Thyroid gland (tissue), 4 donors: ENCODE data around the gene CATSPER2. TPM values are rescaled to one million over a fixed set of nuclear protein-coding genes. Genes with fewer than 3 reads are reported as not detected.
"Not testable (repeated sequence)": the region's sequence is repeated elsewhere in the genome, so short reads cannot be mapped to it uniquely, and the experiment has no call there.

Experiments used
- DNase-seq, 2 donors: peaks; one replicate each; pipeline ENCODE4 v3.0.0-alpha.2; 2019
- H3K27ac ChIP-seq, 3 donors: fragments of 200-600 bp; sonication (generic); 1 replicate in 2 of 3; 2 replicates in 1 of 3; pipeline ENCODE4 v1.5.1; 2016 to 2019; ENCODE audit warnings: mild to moderate bottlenecking in 1 of 3, moderate library complexity in 1 of 3
- H3K27me3 ChIP-seq: fragments of 200-600 bp; sonication (generic); one replicate; pipeline ENCODE4 v1.5.1; 2019
- H3K36me3 ChIP-seq, 2 donors: fragments of 200-600 bp; sonication (generic); one replicate each; pipeline ENCODE4 v1.5.1; 2016 to 2019
- H3K4me1 ChIP-seq, 2 donors: fragments of 200-600 bp; sonication (generic); one replicate each; pipeline ENCODE4 v1.5.1; 2017 to 2019
- H3K4me3 ChIP-seq, 3 donors: fragments of 200-600 bp; sonication (generic); replicated peaks in 1 of 3; 1 replicate in 2 of 3; 2 replicates in 1 of 3; pipeline ENCODE4 v1.5.1; 2016; ENCODE audit warnings: mild to moderate bottlenecking in 1 of 3
- H3K9me3 ChIP-seq: fragments of 200-600 bp; sonication (generic); one replicate; pipeline ENCODE4 v1.5.1; 2017
- POLR2A ChIP-seq, 2 donors: fragments of 450-650 bp; IDR thresholded peaks; one replicate each; pipeline ENCODE4 v1.6.1; 2017; ENCODE audit warnings: antibody characterized with exemption in 2 of 2, mild to moderate bottlenecking in 2 of 2, moderate library complexity in 1 of 2
- WGBS, 2 donors: methylation state at CpG; one replicate each; pipeline ENCODE4 v1.1.5; 2017; 5-methylcytosine and 5-hydroxymethylcytosine counted together
- intact Hi-C: fragments of 100-400 bp; cut with DNase I; formaldehyde crosslinking; loops from one replicate; pipeline ENCODE4 v1.15.1; 2023
- total RNA-seq, 4 donors: library from RNA; depleted of rRNA; stranded (reverse); fragments of >200 nt; gene quantifications; one replicate each; pipeline ENCODE4 v1.2.3, GENCODE V29; 2016
- TF ChIP-seq, protein P1 (sequence below), 6 experiments: fragments of 200-600 bp in 3 of 6; fragments of 450-650 bp in 3 of 6; sonication (generic) in 3 of 6; IDR thresholded peaks; one replicate each; pipeline ENCODE4 v1.5.1; 2016 to 2019; ENCODE audit warnings: antibody characterized with exemption in 6 of 6, mild to moderate bottlenecking in 2 of 6, inconsistent platforms in 1 of 6, moderate library complexity in 1 of 6

Gene CATSPER2
- 1 to 10 TPM; 4.0 to 7.6 (median 6.7) TPM for total RNA-seq

DNA sequence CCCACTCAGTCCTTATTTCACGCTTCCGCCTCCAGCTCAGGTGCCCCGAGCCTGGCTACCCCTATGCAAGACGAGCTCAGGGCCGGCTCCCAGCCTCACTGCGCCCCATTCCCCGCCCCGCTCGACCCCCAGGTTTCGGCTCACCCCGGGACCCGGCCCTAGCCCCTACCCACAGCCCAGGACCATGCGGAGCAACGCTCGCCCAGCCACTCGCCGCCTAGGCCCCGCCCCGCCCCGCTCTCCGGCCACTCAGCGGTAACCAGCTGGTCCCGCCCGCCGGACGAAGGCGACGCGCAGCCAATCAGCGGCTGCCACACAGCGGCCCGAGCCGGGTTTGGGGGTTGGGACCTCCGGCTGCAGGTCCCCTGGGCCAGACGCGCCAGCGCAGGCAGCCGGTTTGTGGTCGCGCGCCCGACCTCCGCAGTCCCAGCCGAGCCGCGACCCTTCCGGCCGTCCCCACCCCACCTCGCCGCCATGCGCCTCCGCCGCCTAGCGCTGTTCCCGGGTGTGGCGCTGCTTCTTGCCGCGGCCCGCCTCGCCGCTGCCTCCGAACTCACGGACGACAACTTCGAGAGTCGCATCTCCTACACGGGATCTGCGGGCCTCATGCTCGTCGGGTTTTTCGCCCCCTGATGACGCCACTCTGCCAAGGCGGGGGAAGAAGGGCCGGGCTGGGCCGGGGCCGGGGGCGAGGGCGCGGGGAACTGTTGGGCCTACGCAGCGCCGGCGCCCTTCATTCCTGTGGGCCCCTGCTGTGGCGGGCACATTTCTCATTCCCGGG lies at the start of gene CATSPER2:
CATSPER2 (minus strand) TSS at position 196 of the 781 bp plus-strand sequence. CDS start 783 bp downstream, outside the sequence.
- Histone ChIP-seq H3K27ac (no peak within 1 kb of the TSS), H3K9me3 (no peaks in the 10 kb centered on the region), H3K27me3 (no peaks in the 10 kb centered on the region), H3K36me3 (peaks cover 0 to 4% of the 10 kb centered on the region in 2 donors), H3K4me1 (no peaks in the 10 kb centered on the region), H3K4me3 (no peak within 1 kb of the TSS)
- no peak for DNase-seq
- TF ChIP-seq, protein P1, sequence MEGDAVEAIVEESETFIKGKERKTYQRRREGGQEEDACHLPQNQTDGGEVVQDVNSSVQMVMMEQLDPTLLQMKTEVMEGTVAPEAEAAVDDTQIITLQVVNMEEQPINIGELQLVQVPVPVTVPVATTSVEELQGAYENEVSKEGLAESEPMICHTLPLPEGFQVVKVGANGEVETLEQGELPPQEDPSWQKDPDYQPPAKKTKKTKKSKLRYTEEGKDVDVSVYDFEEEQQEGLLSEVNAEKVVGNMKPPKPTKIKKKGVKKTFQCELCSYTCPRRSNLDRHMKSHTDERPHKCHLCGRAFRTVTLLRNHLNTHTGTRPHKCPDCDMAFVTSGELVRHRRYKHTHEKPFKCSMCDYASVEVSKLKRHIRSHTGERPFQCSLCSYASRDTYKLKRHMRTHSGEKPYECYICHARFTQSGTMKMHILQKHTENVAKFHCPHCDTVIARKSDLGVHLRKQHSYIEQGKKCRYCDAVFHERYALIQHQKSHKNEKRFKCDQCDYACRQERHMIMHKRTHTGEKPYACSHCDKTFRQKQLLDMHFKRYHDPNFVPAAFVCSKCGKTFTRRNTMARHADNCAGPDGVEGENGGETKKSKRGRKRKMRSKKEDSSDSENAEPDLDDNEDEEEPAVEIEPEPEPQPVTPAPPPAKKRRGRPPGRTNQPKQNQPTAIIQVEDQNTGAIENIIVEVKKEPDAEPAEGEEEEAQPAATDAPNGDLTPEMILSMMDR (IDR thresholded peaks at IDR 0.05), result no peak
- no peak for TF ChIP-seq POLR2A (IDR thresholded peaks at IDR 0.05)
- intact Hi-C loops, result no loop called here
- 83 to 91% methylated on average over 63 to 78 of the region's 85 CpGs for WGBS, 2 donors

GRCh38 chr15:43693148-43694022 lies 44.7 kb upstream of the CATSPER2 start, which contains the start of gene CKMT1A:
CKMT1A (plus strand) TSS chr15:43693859; CDS start chr15:43694051, 192 bp downstream.
- intact Hi-C loops, H3K9me3 ChIP-seq, H3K27me3 ChIP-seq, H3K27ac ChIP-seq, H3K4me1 ChIP-seq, DNase-seq, H3K36me3 ChIP-seq, H3K4me3 ChIP-seq: not testable (repeated sequence)
- no CpG with 5 or more reads among the region's 43 CpGs for WGBS, 2 donors

DNA sequence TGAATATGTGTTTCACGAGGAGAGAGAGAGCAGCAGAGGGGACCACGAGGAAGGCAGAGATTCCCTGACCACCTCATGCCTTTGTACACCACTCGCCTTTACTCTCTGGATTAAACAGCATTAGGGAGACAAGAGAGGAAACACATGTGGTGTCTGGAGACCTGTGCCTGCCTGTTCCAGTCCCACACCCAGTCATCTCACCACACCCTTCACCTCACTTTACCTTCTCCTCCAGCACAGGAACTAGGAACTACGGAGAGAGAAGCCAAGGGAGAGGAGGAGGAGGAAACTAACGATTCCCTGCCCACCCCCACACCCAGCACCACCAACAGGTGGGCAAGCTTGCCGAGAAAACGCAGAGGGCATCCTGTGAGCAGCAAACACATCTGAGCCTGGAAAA lies 44.0 kb upstream of the CATSPER2 start:
- WGBS, 2 donors, result no CpG with 5 or more reads among the region's 7 CpGs
- H3K27me3 ChIP-seq, H3K9me3 ChIP-seq, intact Hi-C loops, H3K36me3 ChIP-seq, DNase-seq, H3K27ac ChIP-seq, H3K4me3 ChIP-seq, H3K4me1 ChIP-seq: not testable (repeated sequence)

- H3K36me3 ChIP-seq, H3K4me1 ChIP-seq, H3K9me3 ChIP-seq, H3K4me3 ChIP-seq, H3K27me3 ChIP-seq, intact Hi-C loops, DNase-seq, H3K27ac ChIP-seq: not testable (repeated sequence)
- no CpG with 5 or more reads among the region's 54 CpGs for WGBS, 2 donors
Observed at GRCh38 chr15:43689604-43690301, 41.1 kb upstream of the CATSPER2 start.

- H3K9me3 ChIP-seq, H3K4me3 ChIP-seq, DNase-seq, H3K4me1 ChIP-seq, H3K36me3 ChIP-seq, intact Hi-C loops, H3K27ac ChIP-seq, H3K27me3 ChIP-seq: not testable (repeated sequence)
- WGBS, 2 donors, result no CpG with 5 or more reads among the region's 1 CpG
Observed at GRCh38 chr15:43674175-43674574, 25.5 kb upstream of the CATSPER2 start.

DNA sequence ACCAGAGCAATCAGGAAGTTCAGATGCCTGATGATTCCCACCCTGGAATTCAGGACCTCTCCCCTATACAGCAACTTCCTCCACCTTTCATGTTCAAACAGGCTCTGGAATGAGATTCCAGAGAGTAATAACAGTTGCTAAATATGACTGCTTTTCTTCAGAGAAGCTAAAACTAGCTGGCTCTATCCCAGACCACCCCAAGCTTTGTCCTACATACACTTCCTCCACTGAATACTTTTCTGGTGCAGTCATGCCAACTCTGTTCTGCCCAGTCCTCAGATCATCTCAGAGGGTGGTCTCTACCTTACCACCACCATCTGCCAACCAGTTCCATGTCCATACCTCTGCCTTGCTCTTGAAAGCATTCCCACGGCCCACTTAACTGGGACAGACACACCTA lies 17.5 kb upstream of the CATSPER2 start:
- H3K4me1 ChIP-seq, H3K27ac ChIP-seq, intact Hi-C loops, H3K4me3 ChIP-seq, H3K9me3 ChIP-seq, H3K36me3 ChIP-seq, DNase-seq, H3K27me3 ChIP-seq: not testable (repeated sequence)
- no CpG with 5 or more reads among the region's 1 CpG for WGBS, 2 donors

DNA sequence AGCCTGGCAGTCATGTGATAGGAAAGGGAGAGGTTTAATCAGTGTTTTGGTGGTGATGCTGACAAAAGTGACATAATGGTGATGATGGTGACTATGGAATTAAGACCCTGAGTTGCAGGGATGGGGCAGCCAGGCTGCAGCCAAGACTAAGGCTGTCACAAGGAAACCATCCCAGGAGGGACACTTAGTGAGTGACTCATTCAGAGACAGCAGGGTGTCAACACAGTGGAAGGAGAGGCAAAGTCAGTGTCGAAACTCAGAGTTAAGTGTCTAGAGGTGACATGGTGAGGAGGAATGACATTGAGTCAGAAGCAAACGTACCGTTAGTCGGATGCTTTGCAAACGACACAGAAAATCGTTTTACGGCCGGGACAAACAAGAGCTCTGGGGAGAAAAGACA lies 14.7 kb upstream of the CATSPER2 start:
- H3K36me3 ChIP-seq, intact Hi-C loops, H3K9me3 ChIP-seq, H3K4me1 ChIP-seq, H3K4me3 ChIP-seq, DNase-seq, H3K27me3 ChIP-seq, H3K27ac ChIP-seq: not testable (repeated sequence)
- WGBS, 2 donors, result no CpG with 5 or more reads among the region's 8 CpGs

GRCh38 chr15:43662293-43662692 lies 13.6 kb upstream of the CATSPER2 start:
- H3K4me1 ChIP-seq, H3K4me3 ChIP-seq, H3K27me3 ChIP-seq, H3K36me3 ChIP-seq, H3K27ac ChIP-seq, H3K9me3 ChIP-seq, intact Hi-C loops, DNase-seq: not testable (repeated sequence)
- WGBS, 2 donors, result no CpG with 5 or more reads among the region's 2 CpGs

GRCh38 chr15:43659727-43660126 lies 11.1 kb upstream of the CATSPER2 start:
- H3K27ac ChIP-seq, H3K4me1 ChIP-seq, H3K9me3 ChIP-seq, H3K36me3 ChIP-seq, DNase-seq, H3K4me3 ChIP-seq, intact Hi-C loops, H3K27me3 ChIP-seq: not testable (repeated sequence)
- no CpG with 5 or more reads among the region's 10 CpGs for WGBS, 2 donors

DNA sequence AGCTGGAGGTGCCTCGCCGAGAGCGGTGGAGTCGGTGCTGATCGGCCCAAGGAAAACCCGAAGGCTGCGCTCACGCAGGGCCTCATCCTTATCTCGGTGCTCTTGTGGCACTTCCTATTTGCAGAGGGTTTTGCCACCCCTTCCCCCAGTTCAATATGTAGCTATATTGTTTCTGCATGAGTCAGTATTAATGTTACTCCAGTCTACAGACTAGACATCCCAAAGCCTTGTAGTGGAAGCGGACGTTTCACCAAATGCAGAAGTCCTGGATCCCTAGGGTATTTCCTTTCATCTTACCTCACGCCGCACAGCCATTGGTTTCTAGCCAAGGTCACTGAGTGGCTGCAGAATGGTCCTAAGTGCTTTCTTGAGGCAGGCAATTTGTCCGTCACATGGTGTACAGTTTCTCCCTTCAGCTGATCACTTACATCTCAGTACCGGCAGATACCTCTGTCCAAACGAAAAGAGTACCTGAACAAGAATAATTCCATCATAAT lies 834 bp upstream of the CATSPER2 start:
- H3K36me3 ChIP-seq, H3K27me3 ChIP-seq, H3K4me3 ChIP-seq, DNase-seq, H3K4me1 ChIP-seq, H3K27ac ChIP-seq, intact Hi-C loops, H3K9me3 ChIP-seq: not testable (repeated sequence)
- WGBS, 2 donors, result 94 to 96% methylated on average over 7 to 16 of the region's 16 CpGs
